ENCODE measurements around the gene RASAL2. TPM values are rescaled to one million over a fixed set of nuclear protein-coding genes. Genes with fewer than 3 reads are reported as not detected.

RASAL2 gene
- total and polyA plus RNA-seq, 11 donors: 6.2 to 112 (median 39.9) TPM

DNA sequence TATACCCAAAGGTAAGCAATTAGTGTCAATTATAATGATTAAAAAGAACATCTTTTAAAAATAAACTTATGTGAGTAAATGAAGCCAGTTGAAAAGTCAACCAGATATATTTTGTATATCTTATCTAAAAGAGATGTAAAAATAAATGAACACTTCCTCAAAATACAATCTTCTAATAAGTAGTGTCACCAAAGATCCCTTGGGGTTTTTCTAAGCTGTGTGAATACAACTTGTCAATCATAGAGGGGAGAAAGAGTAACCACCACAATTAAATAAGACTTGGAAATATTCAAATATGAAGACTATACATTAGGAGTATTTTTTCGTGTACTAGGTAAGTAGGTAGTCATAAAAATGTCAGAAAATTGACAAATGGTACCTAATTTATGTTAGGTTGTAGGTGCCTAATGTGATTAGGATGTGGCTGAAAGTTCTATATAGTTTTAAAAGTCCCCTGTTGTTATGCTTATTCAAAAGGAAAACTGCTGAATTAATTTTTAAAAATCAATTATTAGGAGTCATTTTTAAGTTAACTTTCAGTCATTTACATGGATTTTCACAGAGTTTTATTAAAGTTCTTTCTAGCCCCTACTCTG is 72.6 kb downstream of the RASAL2 start:
- WGBS, 4 donors: 71 to 80% (median 76%) methylated on average over 1 of the region's 1 CpG
- ATAC-seq (no peak), DNase-seq (no peak)
- intact Hi-C loops (cut with DNase I): no loop called here
- TF ChIP-seq POLR2A (IDR thresholded peaks at IDR 0.05) (no peak), CTCF (IDR thresholded peaks at IDR 0.05) (no peak)
- no peak overlapping the region for H3K4me3 ChIP-seq
- H3K27me3 ChIP-seq: no peaks in the 10 kb centered on the region
- H3K4me1 ChIP-seq: peaks cover 0 to 53% (median 7%) of the 10 kb centered on the region in 12 donors
- no peak overlapping the region for H3K27ac ChIP-seq
- no peaks in the 10 kb centered on the region for H3K36me3 ChIP-seq
- no peaks in the 10 kb centered on the region for H3K9me3 ChIP-seq

DNA sequence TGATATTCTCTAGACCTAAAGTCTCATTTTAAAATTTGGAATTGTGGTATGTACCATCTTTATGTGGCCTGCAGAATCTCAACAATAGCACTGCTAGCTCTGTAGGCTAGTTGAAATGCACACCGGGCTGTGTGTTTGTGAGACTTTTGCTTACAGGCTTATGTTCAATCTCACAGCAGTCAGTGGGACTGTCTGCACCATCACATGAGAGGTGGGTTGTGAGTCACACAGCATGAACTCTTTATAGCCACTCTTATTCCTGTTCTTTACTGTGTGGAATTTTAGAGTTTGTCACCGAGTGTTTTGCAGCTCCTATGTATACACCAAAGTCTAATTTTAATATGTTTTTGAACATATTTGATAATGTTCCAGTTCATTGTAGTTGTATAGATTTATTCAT is 74.6 kb downstream of the RASAL2 start:
- DNase-seq (no peak), ATAC-seq (peak in 3 of 4 donors; percentile 57 to 78 (median 77))
- WGBS, 4 donors: 49 to 71% (median 55%) methylated on average over 2 of the region's 2 CpGs
- TF ChIP-seq CTCF (IDR thresholded peaks at IDR 0.05) (no peak), POLR2A (IDR thresholded peaks at IDR 0.05) (no peak)
- Histone ChIP-seq H3K4me3 (no peak overlapping the region), H3K9me3 (no peaks in the 10 kb centered on the region), H3K4me1 (peaks cover 0 to 68% (median 17%) of the 10 kb centered on the region in 12 donors), H3K36me3 (no peaks in the 10 kb centered on the region), H3K27ac (no peak overlapping the region), H3K27me3 (no peaks in the 10 kb centered on the region)
- intact Hi-C loops (cut with DNase I): no loop called here

DNA sequence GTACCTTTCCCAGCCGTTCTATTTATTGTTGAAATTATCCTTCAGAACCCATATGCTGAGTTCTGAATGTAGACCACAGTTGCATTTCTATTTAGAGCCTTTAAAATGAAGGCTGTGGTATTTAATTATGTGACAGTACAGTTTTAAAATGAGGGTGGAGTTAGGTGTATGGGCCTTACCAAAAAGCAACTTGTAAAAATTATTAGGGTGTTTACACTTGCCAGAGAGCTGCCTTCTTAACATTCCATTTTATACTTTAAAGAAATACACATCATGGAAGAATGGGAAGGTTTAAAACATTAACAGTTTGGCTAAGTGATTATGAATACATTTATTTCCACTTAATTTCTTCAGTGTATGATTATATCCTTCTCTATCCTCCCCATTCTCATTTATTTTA is 75.7 kb downstream of the RASAL2 start:
- Histone ChIP-seq H3K9me3 (no peaks in the 10 kb centered on the region), H3K27ac (no peak overlapping the region), H3K36me3 (no peaks in the 10 kb centered on the region), H3K27me3 (no peaks in the 10 kb centered on the region), H3K4me1 (peaks cover 0 to 79% (median 25%) of the 10 kb centered on the region in 12 donors), H3K4me3 (no peak overlapping the region)
- intact Hi-C loops (cut with DNase I): loop anchor here in 4 of 10 donors (10.0 kb wide), 3 partner anchors 65 to 115 kb away; partner anchors contain the start of gene RASAL2 (in 1 of the 4)
- TF ChIP-seq CTCF (IDR thresholded peaks at IDR 0.05): no peak
- TF ChIP-seq POLR2A (IDR thresholded peaks at IDR 0.05): no peak
- DNase-seq (no peak), ATAC-seq (no peak)
- 88 to 93% (median 91%) methylated on average over 1 of the region's 1 CpG for WGBS, 4 donors

- Histone ChIP-seq H3K27me3 (no peaks in the 10 kb centered on the region), H3K4me3 (no peak overlapping the region), H3K4me1 (peaks cover 0 to 58% (median 26%) of the 10 kb centered on the region in 12 donors), H3K27ac (no peak overlapping the region), H3K36me3 (no peaks in the 10 kb centered on the region), H3K9me3 (no peaks in the 10 kb centered on the region)
- WGBS, 4 donors: 66 to 74% (median 73%) methylated on average over 3 of the region's 3 CpGs
- DNase-seq (no peak), ATAC-seq (no peak)
- intact Hi-C loops (cut with DNase I): loop anchor here in 4 of 10 donors (10.0 kb wide), 3 partner anchors 68 to 118 kb away; partner anchors contain the start of gene RASAL2 (in 1 of the 4)
- no peak for TF ChIP-seq CTCF (IDR thresholded peaks at IDR 0.05)
- TF ChIP-seq POLR2A (IDR thresholded peaks at IDR 0.05): no peak
Measured at GRCh38 chr1:178172939-178173338, 79.0 kb downstream of the RASAL2 start.
